ENCODE results near the gene EFS. TPM values are rescaled to one million over a fixed set of nuclear protein-coding genes. Genes with fewer than 3 reads are reported as not detected.
A peak's percentile ranks its signal among the peaks of the same experiment; 100 is the strongest.

The EFS gene
- total RNA-seq, 1 experiment from 2014 or later: 0.36 TPM

DNA sequence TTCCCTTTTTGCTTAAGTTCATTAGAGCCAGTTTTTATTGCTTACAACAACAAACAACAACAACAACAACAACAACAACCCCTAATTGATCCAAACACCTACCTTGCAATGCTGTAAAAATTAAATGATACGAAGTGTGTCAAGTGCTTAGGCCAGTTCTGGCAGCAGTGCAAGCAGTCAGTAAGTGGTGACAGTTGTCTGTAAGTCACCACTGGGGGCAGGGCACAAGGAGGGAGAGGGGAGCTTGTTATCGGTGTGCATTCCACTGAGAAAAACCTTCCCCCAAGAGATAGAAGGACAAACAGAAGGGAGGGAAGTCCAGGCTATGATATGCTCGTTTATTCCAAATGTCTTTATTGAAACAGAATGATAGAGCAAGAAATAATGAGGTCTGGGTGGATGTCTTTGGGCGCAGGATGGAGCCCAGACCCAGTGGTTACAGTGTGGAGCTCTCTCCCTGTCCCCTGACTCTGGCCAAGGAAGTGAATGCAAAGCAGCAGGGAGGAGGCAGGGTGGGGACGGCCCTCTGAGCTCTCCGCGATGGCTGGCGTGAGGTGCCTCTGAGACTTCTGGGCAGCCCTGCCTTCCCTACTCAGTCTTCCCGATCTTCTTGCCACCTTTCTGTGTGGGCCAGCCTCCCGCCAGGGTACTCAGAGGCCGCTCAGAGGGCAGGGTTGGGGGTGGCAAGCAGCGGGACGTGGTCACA is 18.8 kb downstream of the EFS start:
- intact Hi-C loops (cut with micrococcal nuclease): no loop called here
- H3K4me1 ChIP-seq (ENCODE audit: insufficient read depth, low read length): no peaks in the 10 kb centered on the region
- no peak overlapping the region for H3K27ac ChIP-seq (ENCODE audit: low read length)
- no peaks in the 10 kb centered on the region for H4K20me1 ChIP-seq (ENCODE audit: low read length)
- no TSS peak for BruUV-seq (replicated peaks)
- CTCF ChIA-PET: no interaction called here
- H3K9ac ChIP-seq (ENCODE audit: low read length): no peak overlapping the region
- no peaks in the 10 kb centered on the region for H3K9me3 ChIP-seq (ENCODE audit: low read length)
- no peaks in the 10 kb centered on the region for H3K36me3 ChIP-seq (ENCODE audit: low read depth, low read length)
- TF ChIP-seq EZH2phosphoT487 (IDR thresholded peaks at IDR 0.05; ENCODE audit: borderline replicate concordance, low read length) (no peak), EZH2 (IDR thresholded peaks at IDR 0.05; ENCODE audit: low read length, unreplicated experiment) (no peak)
- TF ChIP-seq, protein P1, sequence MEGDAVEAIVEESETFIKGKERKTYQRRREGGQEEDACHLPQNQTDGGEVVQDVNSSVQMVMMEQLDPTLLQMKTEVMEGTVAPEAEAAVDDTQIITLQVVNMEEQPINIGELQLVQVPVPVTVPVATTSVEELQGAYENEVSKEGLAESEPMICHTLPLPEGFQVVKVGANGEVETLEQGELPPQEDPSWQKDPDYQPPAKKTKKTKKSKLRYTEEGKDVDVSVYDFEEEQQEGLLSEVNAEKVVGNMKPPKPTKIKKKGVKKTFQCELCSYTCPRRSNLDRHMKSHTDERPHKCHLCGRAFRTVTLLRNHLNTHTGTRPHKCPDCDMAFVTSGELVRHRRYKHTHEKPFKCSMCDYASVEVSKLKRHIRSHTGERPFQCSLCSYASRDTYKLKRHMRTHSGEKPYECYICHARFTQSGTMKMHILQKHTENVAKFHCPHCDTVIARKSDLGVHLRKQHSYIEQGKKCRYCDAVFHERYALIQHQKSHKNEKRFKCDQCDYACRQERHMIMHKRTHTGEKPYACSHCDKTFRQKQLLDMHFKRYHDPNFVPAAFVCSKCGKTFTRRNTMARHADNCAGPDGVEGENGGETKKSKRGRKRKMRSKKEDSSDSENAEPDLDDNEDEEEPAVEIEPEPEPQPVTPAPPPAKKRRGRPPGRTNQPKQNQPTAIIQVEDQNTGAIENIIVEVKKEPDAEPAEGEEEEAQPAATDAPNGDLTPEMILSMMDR (conservative IDR thresholded peaks at IDR 0.05; ENCODE audit: low read depth, low read length): no peak
- no peaks in the 10 kb centered on the region for H3F3A ChIP-seq (ENCODE audit: low read length, unreplicated experiment)
- no peak overlapping the region for H3K4me2 ChIP-seq (ENCODE audit: low read length)
- H2AFZ ChIP-seq (ENCODE audit: low read length): no peak overlapping the region
- POLR2A ChIA-PET (ENCODE audit: unreplicated experiment): no interaction called here
- no peaks in the 10 kb centered on the region for H3K79me2 ChIP-seq (ENCODE audit: low read length)
- no peak overlapping the region for H3K4me3 ChIP-seq (ENCODE audit: low read length)
- DNase-seq: no peak
- no peaks in the 10 kb centered on the region for H3K27me3 ChIP-seq (ENCODE audit: low read length)
- no peak for ATAC-seq
- no peaks in the 10 kb centered on the region for H3K9me2 ChIP-seq (replicated peaks; ENCODE audit: low read length)

DNA sequence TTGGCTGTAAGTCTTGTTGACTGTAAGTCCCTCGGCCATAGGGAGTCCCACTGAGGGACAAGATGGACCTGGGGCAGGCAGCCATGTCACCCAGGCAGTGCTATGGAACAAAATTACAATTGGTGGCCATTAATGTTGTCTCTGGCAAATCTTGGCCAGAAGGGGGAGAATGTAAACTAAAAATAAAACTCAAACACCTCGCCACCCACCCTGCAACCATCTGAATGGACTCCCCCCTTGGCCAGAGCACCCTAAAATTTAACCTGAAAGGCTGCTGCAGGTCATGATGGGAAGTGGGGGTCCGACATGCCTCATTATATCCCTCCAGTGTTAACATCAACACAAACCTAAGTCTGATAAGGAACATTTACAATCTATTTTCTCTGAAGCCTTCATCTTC is 20.5 kb downstream of the EFS start:
- no peaks in the 10 kb centered on the region for H3K9me2 ChIP-seq (replicated peaks; ENCODE audit: low read length)
- ATAC-seq: no peak

More for the DNA sequence above, 20.5 kb downstream of the EFS start:
- no peak overlapping the region for H3K9ac ChIP-seq (ENCODE audit: low read length)
- H3K4me1 ChIP-seq (ENCODE audit: insufficient read depth, low read length): no peaks in the 10 kb centered on the region
- H3K27ac ChIP-seq (ENCODE audit: low read length): no peak overlapping the region
- H3K9me3 ChIP-seq (ENCODE audit: low read length): peaks cover 12% of the 10 kb centered on the region; the same call in 1 of the 2 replicates
- H2AFZ ChIP-seq (ENCODE audit: low read length): no peak overlapping the region
- no peaks in the 10 kb centered on the region for H4K20me1 ChIP-seq (ENCODE audit: low read length)
- ChIA-PET POLR2A (ENCODE audit: unreplicated experiment) (no interaction called here), CTCF (no interaction called here)
- no TSS peak for BruUV-seq (replicated peaks)
- TF ChIP-seq EZH2 (IDR thresholded peaks at IDR 0.05; ENCODE audit: low read length, unreplicated experiment): no peak
- TF ChIP-seq, protein P1 (conservative IDR thresholded peaks at IDR 0.05; ENCODE audit: low read depth, low read length): peak; percentile 24; the same call in 1 of the 2 replicates
- no peak for TF ChIP-seq EZH2phosphoT487 (IDR thresholded peaks at IDR 0.05; ENCODE audit: borderline replicate concordance, low read length)
- intact Hi-C loops (cut with micrococcal nuclease): no loop called here
- DNase-seq: no peak
- no peak overlapping the region for H3K4me3 ChIP-seq (ENCODE audit: low read length)
- no peaks in the 10 kb centered on the region for H3K79me2 ChIP-seq (ENCODE audit: low read length)
- H3K27me3 ChIP-seq (ENCODE audit: low read length): no peaks in the 10 kb centered on the region
- no peak overlapping the region for H3K4me2 ChIP-seq (ENCODE audit: low read length)
- no peaks in the 10 kb centered on the region for H3F3A ChIP-seq (ENCODE audit: low read length, unreplicated experiment)
- H3K36me3 ChIP-seq (ENCODE audit: low read depth, low read length): no peaks in the 10 kb centered on the region
